Endothelial cell of umbilical vein (primary cell): Measurements from ENCODE around the gene PTGER4. TPM values are rescaled to one million over a fixed set of nuclear protein-coding genes. Genes with fewer than 3 reads are reported as not detected.

ENCODE experiments used
- BruUV-seq: library from RNA; stranded (reverse); fragments of 400-500 nt; replicated peaks from 2 replicates; lab custom pipeline; 2021; lab: Mats Ljungman, UMichigan
- CTCF ChIA-PET: fragments of 300-600, 350-600 bp; sonication (Branson Sonifier 250); formaldehyde crosslinking; loops from one replicate; lab custom pipeline; 2021; ENCODE audit warnings: antibody characterized with exemption, inconsistent platforms; lab: Charles Lee
- POLR2A ChIA-PET: fragments of 300-600, 350-600 bp; sonication (Branson Sonifier 250); formaldehyde crosslinking; loops from one replicate; lab custom pipeline; 2021; ENCODE audit warnings: antibody characterized with exemption, inconsistent platforms; lab: Charles Lee
- DNase-seq: peaks from one replicate; pipeline ENCODE4 v3.0.0-alpha.2; 2011; ENCODE audit warnings: low read depth, low spot score
- FAIRE-seq: peaks from 2 replicates; lab custom pipeline; 2011; peaks lifted over from hg19 to GRCh38; lab: Jason Lieb, UNC
- H2AFZ ChIP-seq: 2 replicates; pipeline ENCODE4 v1.6.0; 2012; ENCODE audit warnings: low read depth, low read length, control low read depth, inconsistent platforms
- H3K27ac ChIP-seq: 2 replicates; pipeline ENCODE4 v1.5.1; 2011; ENCODE audit warnings: low read depth, mild to moderate bottlenecking, control low read depth, low read length, moderate library complexity; ENCODE audit not compliant: insufficient read depth
- H3K27me3 ChIP-seq, 2 experiments: 2 replicates each; pipeline versions ENCODE4 v1.6.0 to v1.6.1; 2011; ENCODE audit warnings: low read length in 2 of 2, mixed read lengths in 1 of 2; ENCODE audit not compliant: control insufficient read depth in 2 of 2, insufficient read depth in 2 of 2
- H3K36me3 ChIP-seq, 2 experiments: 2 replicates in 1 of 2; 3 replicates in 1 of 2; pipeline ENCODE4 v1.5.1; 2011; ENCODE audit warnings: low read length in 2 of 2, mild to moderate bottlenecking in 1 of 2, moderate library complexity in 1 of 2; ENCODE audit not compliant: control insufficient read depth in 2 of 2, insufficient read depth in 2 of 2; ENCODE audit errors: extremely low read depth in 1 of 2
- H3K4me1 ChIP-seq: 3 replicates; pipeline ENCODE4 v1.5.1; 2011; ENCODE audit warnings: mild to moderate bottlenecking, low read length; ENCODE audit not compliant: control insufficient read depth, insufficient read depth; ENCODE audit errors: extremely low read depth
- H3K4me2 ChIP-seq: 2 replicates; pipeline ENCODE4 v1.6.1; 2011; ENCODE audit warnings: low read length, control low read depth, mixed read lengths; ENCODE audit not compliant: insufficient read depth
- H3K4me3 ChIP-seq, 3 experiments: fragments of 200-600 bp in 1 of 3; sonication (generic), shearing (Covaris generic) in 1 of 3; replicated peaks in 1 of 3; 2 replicates each; pipeline ENCODE4 v1.5.1; 2011 to 2016; ENCODE audit warnings: control low read depth in 3 of 3, low read length in 3 of 3, mild to moderate bottlenecking in 2 of 3, inconsistent platforms in 1 of 3, low read depth in 1 of 3, moderate library complexity in 1 of 3; ENCODE audit not compliant: insufficient read depth in 1 of 3
- H3K79me2 ChIP-seq: 2 replicates; pipeline ENCODE4 v1.6.0; 2012; ENCODE audit warnings: low read length, inconsistent platforms; ENCODE audit not compliant: control insufficient read depth, insufficient read depth
- H3K9ac ChIP-seq: replicated peaks from 2 replicates; pipeline ENCODE3; 2011; ENCODE audit warnings: low read length, control low read depth; ENCODE audit not compliant: insufficient read depth; ENCODE audit errors: extremely low read depth
- H3K9me1 ChIP-seq: replicated peaks from 3 replicates; pipeline ENCODE4 v1.6.0; 2011; ENCODE audit warnings: mild to moderate bottlenecking, low read length; ENCODE audit not compliant: control insufficient read depth, insufficient read depth; ENCODE audit errors: extremely low read depth
- H3K9me3 ChIP-seq: replicated peaks from 2 replicates; pipeline ENCODE4 v1.5.1; 2012; ENCODE audit warnings: low read length, inconsistent platforms; ENCODE audit not compliant: control insufficient read depth, insufficient read depth
- H4K20me1 ChIP-seq: replicated peaks from 2 replicates; pipeline ENCODE3; 2011; ENCODE audit warnings: mild to moderate bottlenecking, low read length; ENCODE audit not compliant: control insufficient read depth, insufficient read depth; ENCODE audit errors: extremely low read depth
- CTCF ChIP-seq, 2 donors: IDR thresholded peaks; 1 replicate in 1 of 2; 2 replicates in 1 of 2; pipeline ENCODE4 v1.5.1; 2011; ENCODE audit warnings: low read length in 2 of 2, mild to moderate bottlenecking in 2 of 2, moderate library complexity in 2 of 2, control low read depth in 1 of 2, inconsistent platforms in 1 of 2, low read depth in 1 of 2; ENCODE audit not compliant: insufficient read depth in 1 of 2; ENCODE audit errors: extremely low read depth in 1 of 2
- EZH2 ChIP-seq: IDR thresholded peaks from 2 replicates; pipeline ENCODE4 v1.6.1; 2012; ENCODE audit warnings: borderline replicate concordance, low read depth, mild to moderate bottlenecking, moderate library complexity, low read length, inconsistent platforms; ENCODE audit not compliant: severe bottlenecking
- FOS ChIP-seq: IDR thresholded peaks from 2 replicates; pipeline ENCODE4 v1.6.1; 2011; ENCODE audit warnings: mild to moderate bottlenecking, low read length, moderate library complexity, borderline replicate concordance; ENCODE audit not compliant: insufficient read depth
- GATA2 ChIP-seq: IDR thresholded peaks from 2 replicates; pipeline ENCODE4 v1.7.0; 2011; ENCODE audit warnings: low read depth, mild to moderate bottlenecking, moderate library complexity, mixed read lengths, low read length; ENCODE audit not compliant: insufficient read length, insufficient read depth
- JUN ChIP-seq: IDR thresholded peaks from 2 replicates; pipeline ENCODE4 v1.6.1; 2011; ENCODE audit warnings: borderline replicate concordance, low read depth; ENCODE audit not compliant: insufficient read length, insufficient read depth
- MAX ChIP-seq: IDR thresholded peaks from 2 replicates; pipeline ENCODE4 v1.6.1; 2011; ENCODE audit not compliant: insufficient read depth, insufficient read length
- MYC ChIP-seq: IDR thresholded peaks from one replicate; pipeline ENCODE4 v1.6.1; 2011; ENCODE audit warnings: mild to moderate bottlenecking, low read depth, low read length
- POLR2A ChIP-seq: IDR thresholded peaks from 2 replicates; pipeline ENCODE4 v1.6.1; 2012; ENCODE audit warnings: low read depth, mild to moderate bottlenecking, control low read depth, low read length
- POLR2AphosphoS5 ChIP-seq: IDR thresholded peaks from 2 replicates; pipeline ENCODE4 v1.6.1; 2012; ENCODE audit warnings: low read depth, mild to moderate bottlenecking, control low read depth, low read length, moderate library complexity; ENCODE audit not compliant: insufficient read depth
- dilution Hi-C: fragments of 300-500 bp; cut with MboI; formaldehyde crosslinking; loops from one replicate; pipeline ENCODE4 v1.15.0; 2019; ENCODE audit warnings: low sequenced_read_pairs; ENCODE audit not compliant: extremely low pct_ligation_motif_present
- intact Hi-C: fragments of 100-400 bp; cut with micrococcal nuclease; formaldehyde crosslinking; loops from one replicate; pipeline ENCODE4 v1.10.0; 2022
- polyA plus RNA-seq, 4 experiments: library from polyadenylated mRNA; depleted of rRNA in 3 of 4; stranded (reverse) in 3 of 4; unstranded in 1 of 4; fragments of >200 nt; gene quantifications; 2 replicates each; pipeline versions ENCODE4 v1.2.1 to v1.2.3, GENCODE V29; 2011 to 2012; ENCODE audit warnings: missing spikeins in 1 of 4
- total RNA-seq: library from RNA; stranded (reverse); gene quantifications from 2 replicates; pipeline ENCODE4 v1.2.3, GENCODE V29; 2021

The PTGER4 gene
- total and polyA plus RNA-seq, 2 donors (not counting 3 experiments of a cell fraction or from before 2014, with no cell fraction given), result 23.6 to 37.4 TPM

- POLR2A ChIA-PET, result no interaction called here
Measured at GRCh38 chr5:40651201-40651600, 28.5 kb upstream of the PTGER4 start.

More at GRCh38 chr5:40651201-40651600, 28.5 kb upstream of the PTGER4 start:
- Histone ChIP-seq H3K4me3 (no peak overlapping the region), H3K79me2 (no peaks in the 10 kb centered on the region), H3K27ac (no peak overlapping the region), H3K4me2 (no peak overlapping the region), H3K9me1 (no peaks in the 10 kb centered on the region), H3K27me3 (no peaks in the 10 kb centered on the region), H3K9me3 (no peaks in the 10 kb centered on the region), H3K9ac (no peak overlapping the region), H4K20me1 (no peaks in the 10 kb centered on the region), H3K36me3 (no peaks in the 10 kb centered on the region), H2AFZ (no peak overlapping the region), H3K4me1 (peaks cover 3% of the 10 kb centered on the region)
- no TSS peak for BruUV-seq
- no peak for TF ChIP-seq JUN
- TF ChIP-seq FOS, result no peak
- TF ChIP-seq MAX, result no peak
- no peak for TF ChIP-seq POLR2AphosphoS5
- no peak for TF ChIP-seq POLR2A
- TF ChIP-seq CTCF (IDR thresholded peaks at IDR 0.05; ENCODE audit: extremely low read depth in 1 of 2, insufficient read depth in 1 of 2, low read depth in 1 of 2, low read length in 2 of 2), result no peak
- no peak for TF ChIP-seq MYC
- no peak for TF ChIP-seq GATA2
- no peak for TF ChIP-seq EZH2
- intact Hi-C loops (no loop called here), dilution Hi-C loops (no loop called here)
- FAIRE-seq (no peak), DNase-seq (no peak)
- CTCF ChIA-PET, result no interaction called here
